ENCODE results near the gene METRNL. TPM values are rescaled to one million over a fixed set of nuclear protein-coding genes. Genes with fewer than 3 reads are reported as not detected.
A peak's percentile ranks its signal among the peaks of the same experiment; 100 is the strongest.
"Not testable (repeated sequence)": the region's sequence is repeated elsewhere in the genome, so short reads cannot be mapped to it uniquely, and the experiment has no call there.

Gene METRNL
- total RNA-seq, result 151 TPM
- long read RNA-seq, transcript METRNL-203 (3 exons, 1,900 nt), result major isoform, 18 of 32 reads
- long read RNA-seq, transcript METRNL-204 (3 exons, 399 nt), result minor isoform, 6 of 32 reads
- long read RNA-seq, partial matches to known transcripts, result 1 of 32 reads
- long read RNA-seq, other reads (novel, unspliced or antisense), result 5 of 32 reads

- peak; percentile 96 for DNase-seq (ENCODE audit: low spot score)
Measured at GRCh38 chr17:83079352-83079747, at the start of gene METRNL. Gene METRNL (plus strand): TSS chr17:83079609. CDS start chr17:83079816, 207 bp downstream.

- peak; percentile 69 for DNase-seq (ENCODE audit: low spot score)
Measured at GRCh38 chr17:83030432-83030831, 49.0 kb upstream of the METRNL start.

GRCh38 chr17:83031321-83031945 lies 48.0 kb upstream of the METRNL start:
- DNase-seq (ENCODE audit: low spot score), result peak; percentile 84

GRCh38 chr17:83031946-83032451 lies 47.4 kb upstream of the METRNL start:
- DNase-seq (ENCODE audit: low spot score), result peak; percentile 74

GRCh38 chr17:83032781-83033180 lies 46.6 kb upstream of the METRNL start:
- DNase-seq (ENCODE audit: low spot score), result peak; percentile 26

- peak; percentile 65 for DNase-seq (ENCODE audit: low spot score)
Measured at GRCh38 chr17:83034525-83034924, 44.9 kb upstream of the METRNL start.

GRCh38 chr17:83035722-83036121 lies 43.7 kb upstream of the METRNL start:
- DNase-seq (ENCODE audit: low spot score), result peak; percentile 45

- DNase-seq (ENCODE audit: low spot score), result no peak
Measured at GRCh38 chr17:83036193-83036592, 43.2 kb upstream of the METRNL start.

- DNase-seq (ENCODE audit: low spot score), result no peak
Measured at GRCh38 chr17:83036666-83037065, 42.7 kb upstream of the METRNL start.

- DNase-seq (ENCODE audit: low spot score), result peak; percentile 71
Measured at GRCh38 chr17:83037084-83037873, 42.1 kb upstream of the METRNL start.

GRCh38 chr17:83037874-83038165 lies 41.6 kb upstream of the METRNL start:
- DNase-seq (ENCODE audit: low spot score), result peak; percentile 37

GRCh38 chr17:83038983-83039382 lies 40.4 kb upstream of the METRNL start:
- peak; percentile 28 for DNase-seq (ENCODE audit: low spot score)

- no peak for DNase-seq (ENCODE audit: low spot score)
Measured at GRCh38 chr17:83041305-83041704, 38.1 kb upstream of the METRNL start.

GRCh38 chr17:83042522-83043158 lies 36.8 kb upstream of the METRNL start:
- no peak for DNase-seq (ENCODE audit: low spot score)

- DNase-seq (ENCODE audit: low spot score), result not testable (repeated sequence)
Measured at GRCh38 chr17:83044479-83044878, 34.9 kb upstream of the METRNL start.

GRCh38 chr17:83046448-83047181 lies 32.8 kb upstream of the METRNL start:
- no peak for DNase-seq (ENCODE audit: low spot score)

GRCh38 chr17:83047182-83047478 lies 32.3 kb upstream of the METRNL start:
- no peak for DNase-seq (ENCODE audit: low spot score)

- DNase-seq (ENCODE audit: low spot score), result peak; percentile 11
Measured at GRCh38 chr17:83047818-83048475, 31.5 kb upstream of the METRNL start.

GRCh38 chr17:83050651-83051395 lies 28.6 kb upstream of the METRNL start:
- peak; percentile 65 for DNase-seq (ENCODE audit: low spot score)
